Osteoblast (primary cell): ENCODE measurements around the gene PRPSAP2. TPM values are rescaled to one million over a fixed set of nuclear protein-coding genes. Genes with fewer than 3 reads are reported as not detected.

Experiments used
- DNase-seq: peaks from one replicate; pipeline ENCODE4 v3.0.0; 2011; ENCODE audit warnings: low spot score, mixed read lengths; ENCODE audit not compliant: insufficient read length; ENCODE audit errors: missing footprints
- H2AFZ ChIP-seq: 2 replicates; pipeline ENCODE4 v1.6.0; 2011; ENCODE audit warnings: mild to moderate bottlenecking, low read length
- H3K27ac ChIP-seq: 2 replicates; pipeline ENCODE4 v1.5.1; 2011; ENCODE audit warnings: mild to moderate bottlenecking, low read depth, low read length, moderate library complexity
- H3K27me3 ChIP-seq: 2 replicates; pipeline ENCODE4 v1.6.0; 2012; ENCODE audit warnings: mild to moderate bottlenecking, control low read depth, inconsistent platforms, low read length, moderate library complexity; ENCODE audit not compliant: insufficient read depth
- H3K36me3 ChIP-seq: 2 replicates; pipeline ENCODE4 v1.5.1; 2011; ENCODE audit warnings: mild to moderate bottlenecking, low read length, control low read depth, moderate library complexity; ENCODE audit not compliant: insufficient read depth
- H3K4me1 ChIP-seq: 2 replicates; pipeline ENCODE4 v1.5.1; 2011; ENCODE audit warnings: mild to moderate bottlenecking, low read length, control low read depth, moderate library complexity; ENCODE audit not compliant: insufficient read depth
- H3K4me2 ChIP-seq: 2 replicates; pipeline ENCODE4 v1.6.0; 2011; ENCODE audit warnings: mild to moderate bottlenecking, low read length; ENCODE audit not compliant: insufficient read depth
- H3K4me3 ChIP-seq: fragments of 200-600 bp; sonication (generic); 3 replicates; pipeline ENCODE4 v1.5.1; 2012; ENCODE audit warnings: mild to moderate bottlenecking, low read length, inconsistent platforms; ENCODE audit not compliant: insufficient read depth
- H3K79me2 ChIP-seq: 2 replicates; pipeline ENCODE4 v1.6.0; 2012; ENCODE audit warnings: mild to moderate bottlenecking, low read length, control low read depth, inconsistent platforms; ENCODE audit not compliant: insufficient read depth
- H3K9me3 ChIP-seq: 2 replicates; pipeline ENCODE4 v1.5.1; 2011; ENCODE audit warnings: low read depth, low read length, control low read depth
- H4K20me1 ChIP-seq: 2 replicates; pipeline ENCODE4 v1.6.0; 2012; ENCODE audit warnings: mild to moderate bottlenecking, low read length, control low read depth; ENCODE audit not compliant: insufficient read depth
- CTCF ChIP-seq: IDR thresholded peaks from 2 replicates; pipeline ENCODE4 v1.5.1; 2011; ENCODE audit warnings: mild to moderate bottlenecking, low read depth, low read length, moderate library complexity; ENCODE audit errors: extremely low read depth
- total RNA-seq: library from RNA; depleted of rRNA; stranded (reverse); fragments of >200 nt; gene quantifications from 2 replicates; pipeline ENCODE4 v1.2.3, GENCODE V29; 2012

Gene PRPSAP2
- total RNA-seq, 1 donor = 23.9 TPM

- Histone ChIP-seq H3K36me3 (peaks cover 12% of the 10 kb centered on the region), H3K9me3 (no peaks in the 10 kb centered on the region), H3K27me3 (no peaks in the 10 kb centered on the region), H4K20me1 (peaks cover 15% of the 10 kb centered on the region), H3K4me1 (peaks cover 19% of the 10 kb centered on the region), H2AFZ (no peak overlapping the region), H3K79me2 (peaks cover 6% of the 10 kb centered on the region), H3K27ac (no peak overlapping the region), H3K4me3 (no peak overlapping the region), H3K4me2 (no peak overlapping the region)
- DNase-seq = no peak
- no peak for TF ChIP-seq CTCF
These were observed 67.3 kb downstream of the PRPSAP2 start for GRCh38 chr17:18925187-18925586.

GRCh38 chr17:18928628-18929125 is 70.7 kb downstream of the PRPSAP2 start:
- Histone ChIP-seq H3K4me1 (no peaks in the 10 kb centered on the region), H3K79me2 (peaks cover 3% of the 10 kb centered on the region), H3K9me3 (no peaks in the 10 kb centered on the region), H2AFZ (no peak overlapping the region), H3K4me2 (no peak overlapping the region), H4K20me1 (peaks cover 3% of the 10 kb centered on the region), H3K4me3 (no peak overlapping the region), H3K27me3 (no peaks in the 10 kb centered on the region), H3K27ac (no peak overlapping the region), H3K36me3 (peaks cover 12% of the 10 kb centered on the region)
- DNase-seq = no peak
- TF ChIP-seq CTCF = no peak

GRCh38 chr17:18932360-18933055 is 74.6 kb downstream of the PRPSAP2 start:
- H3K4me3 ChIP-seq = no peak overlapping the region

More at GRCh38 chr17:18932360-18933055, 74.6 kb downstream of the PRPSAP2 start:
- H3K4me1 ChIP-seq = no peaks in the 10 kb centered on the region
- H4K20me1 ChIP-seq = no peaks in the 10 kb centered on the region
- no peak overlapping the region for H3K4me2 ChIP-seq
- H3K27me3 ChIP-seq = no peaks in the 10 kb centered on the region
- no peaks in the 10 kb centered on the region for H3K9me3 ChIP-seq
- no peaks in the 10 kb centered on the region for H3K79me2 ChIP-seq
- no peak overlapping the region for H2AFZ ChIP-seq
- TF ChIP-seq CTCF = no peak
- no peak overlapping the region for H3K27ac ChIP-seq
- peaks cover 9% of the 10 kb centered on the region for H3K36me3 ChIP-seq
- no peak for DNase-seq
